Mesenchymal stem cell (in vitro differentiated cells and primary cell): ENCODE results near the gene TSC22D4.
A peak's percentile ranks its signal among the peaks of the same experiment; 100 is the strongest.
"Not testable (repeated sequence)": the region's sequence is repeated elsewhere in the genome, so short reads cannot be mapped to it uniquely, and the experiment has no call there.

Experiments used
- DNase-seq: peaks from one replicate; pipeline ENCODE4 v3.0.0-alpha.2; 2013
- H2AFZ ChIP-seq: one replicate; pipeline ENCODE4 v1.6.1; 2013; ENCODE audit warnings: low read depth, mild to moderate bottlenecking, control low read depth, inconsistent platforms, low read length, moderate library complexity
- H2AK5ac ChIP-seq: 2 replicates; pipeline ENCODE4 v1.6.1; 2013; ENCODE audit warnings: low read length, moderate library complexity, mild to moderate bottlenecking, inconsistent platforms; ENCODE audit not compliant: severe bottlenecking
- H2BK120ac ChIP-seq: one replicate; pipeline ENCODE4 v1.6.1; 2013; ENCODE audit warnings: low read depth, mild to moderate bottlenecking, inconsistent platforms, low read length, moderate library complexity
- H2BK12ac ChIP-seq, 2 experiments: one replicate each; pipeline ENCODE4 v1.6.1; 2013; ENCODE audit warnings: inconsistent platforms in 2 of 2, low read length in 2 of 2, mild to moderate bottlenecking in 2 of 2, moderate library complexity in 2 of 2, control low read depth in 1 of 2
- H2BK15ac ChIP-seq: one replicate; pipeline ENCODE4 v1.6.1; 2013; ENCODE audit warnings: mild to moderate bottlenecking, low read depth, inconsistent platforms; ENCODE audit not compliant: poor library complexity, severe bottlenecking
- H2BK5ac ChIP-seq: 2 replicates; pipeline ENCODE4 v1.6.1; 2013; ENCODE audit warnings: low read depth, mild to moderate bottlenecking, low read length, control low read depth, inconsistent platforms; ENCODE audit not compliant: poor library complexity, severe bottlenecking
- H3K14ac ChIP-seq, 2 experiments: one replicate each; pipeline ENCODE4 v1.6.1; 2013; ENCODE audit warnings: inconsistent platforms in 2 of 2, low read length in 2 of 2, control low read depth in 1 of 2, mild to moderate bottlenecking in 1 of 2, moderate library complexity in 1 of 2
- H3K18ac ChIP-seq, 2 experiments: one replicate each; pipeline ENCODE4 v1.6.1; 2013; ENCODE audit warnings: inconsistent platforms in 2 of 2, low read length in 2 of 2, control low read depth in 1 of 2, low read depth in 1 of 2, mild to moderate bottlenecking in 1 of 2
- H3K23ac ChIP-seq, 2 experiments: one replicate each; pipeline ENCODE4 v1.6.1; 2013; ENCODE audit warnings: inconsistent platforms in 2 of 2, low read length in 2 of 2, mild to moderate bottlenecking in 2 of 2, moderate library complexity in 2 of 2, control low read depth in 1 of 2
- H3K27ac ChIP-seq: 2 replicates; pipeline ENCODE4 v1.5.1; 2013; ENCODE audit warnings: mild to moderate bottlenecking, moderate library complexity, low read length, control low read depth, inconsistent platforms; ENCODE audit not compliant: poor library complexity, severe bottlenecking
- H3K27me3 ChIP-seq, 2 experiments: 2 replicates each; pipeline versions ENCODE4 v1.6.1 to v1.7.0; 2013; ENCODE audit warnings: low read length in 2 of 2, mild to moderate bottlenecking in 2 of 2, moderate library complexity in 2 of 2, control low read depth in 1 of 2, inconsistent platforms in 1 of 2; ENCODE audit not compliant: control insufficient read depth in 1 of 2, insufficient read depth in 1 of 2
- H3K36me3 ChIP-seq, 2 experiments: 2 replicates each; pipeline versions ENCODE4 v1.6.1 to v1.7.0; 2013; ENCODE audit warnings: low read length in 2 of 2, control low read depth in 1 of 2, inconsistent platforms in 1 of 2, low read depth in 1 of 2, mild to moderate bottlenecking in 1 of 2; ENCODE audit not compliant: insufficient read depth in 2 of 2, control insufficient read depth in 1 of 2
- H3K4ac ChIP-seq, 2 experiments: one replicate each; pipeline ENCODE4 v1.6.1; 2013; ENCODE audit warnings: inconsistent platforms in 2 of 2, low read length in 2 of 2, mild to moderate bottlenecking in 2 of 2, moderate library complexity in 2 of 2, control low read depth in 1 of 2, low read depth in 1 of 2
- H3K4me1 ChIP-seq: 2 replicates; pipeline ENCODE4 v1.6.1; 2013; ENCODE audit warnings: low read depth, low read length, control low read depth; ENCODE audit not compliant: control insufficient read depth, insufficient read depth
- H3K4me2 ChIP-seq: 2 replicates; pipeline ENCODE4 v1.6.1; 2013; ENCODE audit warnings: low read length, mild to moderate bottlenecking, inconsistent platforms; ENCODE audit not compliant: poor library complexity, severe bottlenecking
- H3K4me3 ChIP-seq, 2 experiments: 2 replicates each; pipeline versions ENCODE4 v1.5.1 to v1.7.0; 2013; ENCODE audit warnings: low read length in 2 of 2, mild to moderate bottlenecking in 2 of 2, control low read depth in 1 of 2, low read depth in 1 of 2; ENCODE audit not compliant: insufficient read depth in 1 of 2
- H3K79me1 ChIP-seq: replicated peaks from 2 replicates; pipeline ENCODE4 v1.6.1; 2013; ENCODE audit warnings: mild to moderate bottlenecking, control low read depth, low read length, inconsistent platforms; ENCODE audit not compliant: poor library complexity, severe bottlenecking
- H3K9ac ChIP-seq: 2 replicates; pipeline ENCODE4 v1.7.0; 2013; ENCODE audit warnings: mild to moderate bottlenecking, low read length, moderate library complexity
- H3K9me3 ChIP-seq: 2 replicates; pipeline ENCODE4 v1.7.0; 2013; ENCODE audit warnings: mild to moderate bottlenecking, low read length; ENCODE audit not compliant: control insufficient read depth
- H4K8ac ChIP-seq: one replicate; pipeline ENCODE4 v1.6.1; 2013; ENCODE audit warnings: inconsistent platforms, mild to moderate bottlenecking, low read length, moderate library complexity
- H4K91ac ChIP-seq: one replicate; pipeline ENCODE4 v1.6.1; 2013; ENCODE audit warnings: mild to moderate bottlenecking, low read length, inconsistent platforms
- WGBS: methylation state at CpG from one replicate; pipeline ENCODE4 v1.1.7; 2013; ENCODE audit warnings: mixed read lengths; 5-methylcytosine and 5-hydroxymethylcytosine counted together

The TSC22D4 gene

GRCh38 chr7:100500743-100501142 is 21.7 kb upstream of the TSC22D4 start:
- not testable (repeated sequence) for H3K36me3 ChIP-seq, H2BK15ac ChIP-seq, H3K4ac ChIP-seq, H3K4me2 ChIP-seq, H3K9me3 ChIP-seq, H2BK120ac ChIP-seq, H3K14ac ChIP-seq, DNase-seq, H3K27me3 ChIP-seq, H2BK5ac ChIP-seq, H3K18ac ChIP-seq, H3K79me1 ChIP-seq, H3K4me3 ChIP-seq, H2BK12ac ChIP-seq, H3K9ac ChIP-seq, H2AFZ ChIP-seq, H4K8ac ChIP-seq, H3K4me1 ChIP-seq, H2AK5ac ChIP-seq, H3K23ac ChIP-seq, H4K91ac ChIP-seq, H3K27ac ChIP-seq
- WGBS = 86% methylated on average over 1 of the region's 2 CpGs

DNA sequence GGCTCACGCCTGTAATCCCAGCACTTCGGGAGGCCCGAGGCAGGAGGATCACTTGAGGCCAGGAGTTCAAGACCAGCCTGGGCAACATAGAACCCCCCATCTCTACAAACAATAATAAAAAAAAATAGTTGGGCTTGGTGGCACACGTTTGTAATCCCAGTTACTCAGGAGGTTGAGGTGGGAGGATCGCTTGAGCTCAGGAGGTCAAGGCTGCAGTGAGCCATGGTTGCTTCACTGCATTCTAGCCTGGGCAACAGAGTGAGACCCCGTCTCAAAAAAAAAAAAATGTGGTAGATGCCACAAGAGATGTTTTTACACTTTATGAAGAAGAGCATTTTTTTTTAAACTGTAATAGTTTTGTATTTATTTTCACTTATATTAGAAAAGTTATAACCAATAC is 17.5 kb upstream of the TSC22D4 start:
- Histone ChIP-seq H3K4ac (no peak overlapping the region), H3K18ac (no peak overlapping the region), H4K91ac (no peak overlapping the region), H3K27ac (no peak overlapping the region), H3K79me1 (no peaks in the 10 kb centered on the region), H3K4me3 (no peak overlapping the region), H2BK5ac (no peak overlapping the region), H4K8ac (no peak overlapping the region), H3K36me3 (no peaks in the 10 kb centered on the region), H3K27me3 (no peaks in the 10 kb centered on the region), H3K4me2 (no peak overlapping the region), H2AFZ (no peak overlapping the region), H3K9ac (no peak overlapping the region), H2BK15ac (no peak overlapping the region), H2BK12ac (no peak overlapping the region), H3K9me3 (no peaks in the 10 kb centered on the region), H3K23ac (no peak overlapping the region), H2AK5ac (no peak overlapping the region), H3K14ac (no peak overlapping the region), H2BK120ac (no peak overlapping the region), H3K4me1 (peaks cover 8% of the 10 kb centered on the region)
- no peak for DNase-seq
- 66% methylated on average over 3 of the region's 6 CpGs for WGBS

- Histone ChIP-seq H3K18ac (peak overlapping the region in 1 of 2 experiments; percentile 87), H3K9ac (no peak overlapping the region), H4K91ac (no peak overlapping the region), H3K4me3 (peak overlapping the region in 1 of 2 experiments; percentile 37), H2AFZ (peak overlapping the region; percentile 88), H4K8ac (peak overlapping the region; percentile 54), H3K27me3 (no peaks in the 10 kb centered on the region), H2BK5ac (no peak overlapping the region), H3K9me3 (no peaks in the 10 kb centered on the region), H2AK5ac (no peak overlapping the region), H3K36me3 (peaks cover 0 to 8% of the 10 kb centered on the region in 2 experiments), H3K27ac (no peak overlapping the region), H3K14ac (peak overlapping the region in 1 of 2 experiments; percentile 29), H2BK15ac (peak overlapping the region; percentile 37), H3K79me1 (no peaks in the 10 kb centered on the region), H3K4me2 (peak overlapping the region; percentile 80), H2BK12ac (peak overlapping the region in 1 of 2 experiments; percentile 71), H3K4me1 (peaks cover 20% of the 10 kb centered on the region), H2BK120ac (no peak overlapping the region), H3K23ac (peak overlapping the region in 1 of 2 experiments; percentile 3), H3K4ac (peak overlapping the region in 1 of 2 experiments; percentile 58)
- WGBS = 8% methylated on average over 44 of the region's 56 CpGs
- DNase-seq = peak; percentile 41
Measured at GRCh38 chr7:100493476-100494264, 14.7 kb upstream of the TSC22D4 start.

DNA sequence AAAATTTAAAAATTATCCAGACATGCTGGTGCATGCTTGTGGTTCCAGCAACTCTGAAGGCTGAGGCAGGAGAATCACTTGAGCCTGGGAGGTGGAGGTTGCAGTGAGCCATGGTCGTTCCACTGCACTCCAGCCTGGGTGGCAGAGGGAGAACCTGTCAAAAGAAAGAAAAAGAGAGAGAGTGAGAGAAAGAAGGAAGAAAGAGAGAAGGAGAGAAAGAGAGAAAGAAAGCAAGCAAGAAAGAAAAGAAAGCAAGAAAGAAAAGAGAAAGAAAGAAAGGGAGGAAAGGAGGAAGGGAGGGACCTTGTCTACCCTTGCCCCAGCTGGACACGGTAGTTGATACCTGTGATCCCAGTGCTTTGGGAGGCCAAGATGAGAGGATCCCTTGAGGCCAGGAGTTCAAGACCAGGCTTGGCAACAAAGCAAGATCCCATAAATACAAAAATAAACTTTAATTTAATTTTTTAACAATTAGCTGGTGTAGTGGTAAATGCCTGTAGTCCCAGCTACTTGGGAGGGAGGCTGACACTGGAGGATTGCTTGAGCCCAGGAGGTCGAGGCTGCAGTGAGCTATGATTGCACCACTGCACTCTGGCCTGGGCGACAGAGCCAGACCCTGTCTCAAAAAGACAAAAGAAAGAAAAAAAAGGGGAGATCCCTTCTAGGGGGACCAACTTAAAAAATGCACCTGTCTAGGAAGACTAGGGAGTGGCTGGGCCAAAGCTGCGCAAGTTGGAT is 13.9 kb upstream of the TSC22D4 start:
- H2BK120ac ChIP-seq = no peak overlapping the region
- H3K23ac ChIP-seq = no peak overlapping the region
- H3K4me3 ChIP-seq = no peak overlapping the region
- no peak for DNase-seq
- no peak overlapping the region for H2BK5ac ChIP-seq
- no peak overlapping the region for H2AK5ac ChIP-seq
- no peaks in the 10 kb centered on the region for H3K79me1 ChIP-seq
- H3K27me3 ChIP-seq = no peaks in the 10 kb centered on the region
- H3K4me2 ChIP-seq = peak overlapping the region; percentile 80
- no peak overlapping the region for H4K8ac ChIP-seq
- H3K36me3 ChIP-seq = peaks cover 0 to 8% of the 10 kb centered on the region in 2 experiments
- no peak overlapping the region for H2BK15ac ChIP-seq
- 85% methylated on average over 5 of the region's 5 CpGs for WGBS
- H3K14ac ChIP-seq = no peak overlapping the region
- no peak overlapping the region for H3K27ac ChIP-seq
- H2AFZ ChIP-seq = no peak overlapping the region
- H3K9ac ChIP-seq = no peak overlapping the region
- no peak overlapping the region for H2BK12ac ChIP-seq
- peak overlapping the region in 1 of 2 experiments; percentile 87 for H3K18ac ChIP-seq
- H3K4me1 ChIP-seq = peaks cover 20% of the 10 kb centered on the region
- no peaks in the 10 kb centered on the region for H3K9me3 ChIP-seq
- peak overlapping the region in 1 of 2 experiments; percentile 58 for H3K4ac ChIP-seq
- H4K91ac ChIP-seq = no peak overlapping the region
